Stomach (tissue), 4 donors: Measurements from ENCODE around the gene EXOC4.

Experiments used
- CTCF ChIP-seq, 7 experiments: fragments of 450-650 bp in 4 of 7; fragments of 200-600 bp in 3 of 7; sonication (generic) in 3 of 7; IDR thresholded peaks; one replicate each; pipeline ENCODE4 v1.5.1; 2016 to 2019; ENCODE audit warnings: antibody characterized with exemption in 7 of 7, control low read depth in 2 of 7, mild to moderate bottlenecking in 1 of 7
- EP300 ChIP-seq: sonication (generic); formaldehyde crosslinking; IDR thresholded peaks from one replicate; pipeline ENCODE4 v1.6.1; 2017; ENCODE audit warnings: antibody characterized with exemption
- POLR2A ChIP-seq, 4 donors: fragments of 450-650 bp; IDR thresholded peaks; one replicate each; pipeline ENCODE4 v1.6.1; 2016; ENCODE audit warnings: antibody characterized with exemption in 4 of 4, control low read depth in 2 of 4, mild to moderate bottlenecking in 1 of 4, moderate library complexity in 1 of 4

- TF ChIP-seq POLR2A (IDR thresholded peaks at IDR 0.05) (no peak), CTCF (IDR thresholded peaks at IDR 0.05) (no peak), EP300 (no peak)
Measured at GRCh38 chr7:133562621-133563020, 309.7 kb downstream of the EXOC4 start.
